Hepatocyte (in vitro differentiated cells): Measurements from ENCODE around the gene TMED4. TPM values are rescaled to one million over a fixed set of nuclear protein-coding genes. Genes with fewer than 3 reads are reported as not detected.

Source experiments
- DNase-seq: peaks from one replicate; pipeline ENCODE4 v3.0.0-alpha.2; 2016; ENCODE audit warnings: low spot score
- H2AFZ ChIP-seq: fragments of 200-600 bp; sonication (generic); 2 replicates; pipeline ENCODE4 v1.6.0; 2016; ENCODE audit warnings: antibody characterized with exemption, mild to moderate bottlenecking
- H3K27ac ChIP-seq: fragments of 200-600 bp; sonication (generic); 2 replicates; pipeline ENCODE4 v1.5.1; 2016; ENCODE audit warnings: mild to moderate bottlenecking
- H3K27me3 ChIP-seq: fragments of 200-600 bp; sonication (generic); 2 replicates; pipeline ENCODE4 v1.6.1; 2016
- H3K36me3 ChIP-seq: fragments of 200-600 bp; sonication (generic); replicated peaks from 2 replicates; pipeline ENCODE4 v1.5.1; 2016; ENCODE audit warnings: low read depth; ENCODE audit not compliant: insufficient read depth
- H3K4me1 ChIP-seq: fragments of 200-600 bp; sonication (generic); 2 replicates; pipeline ENCODE4 v1.5.1; 2016; ENCODE audit warnings: mild to moderate bottlenecking, moderate library complexity; ENCODE audit not compliant: insufficient read depth
- H3K4me2 ChIP-seq: fragments of 200-600 bp; sonication (generic); 2 replicates; pipeline ENCODE4 v1.6.0; 2016
- H3K4me3 ChIP-seq: fragments of 200-600 bp; sonication (generic); 2 replicates; pipeline ENCODE4 v1.5.1; 2016; ENCODE audit warnings: mild to moderate bottlenecking
- H3K79me2 ChIP-seq: fragments of 200-600 bp; sonication (generic); 2 replicates; pipeline ENCODE4 v1.6.0; 2017; ENCODE audit warnings: mild to moderate bottlenecking
- H3K9me2 ChIP-seq: fragments of 200-600 bp; sonication (generic); replicated peaks from 2 replicates; pipeline ENCODE4 v1.6.0; 2017; ENCODE audit warnings: mild to moderate bottlenecking; ENCODE audit not compliant: insufficient read depth
- H3K9me3 ChIP-seq: fragments of 200-600 bp; sonication (generic); 2 replicates; pipeline ENCODE4 v1.5.1; 2016; ENCODE audit warnings: low read depth, mild to moderate bottlenecking
- H4K20me1 ChIP-seq: fragments of 200-600 bp; sonication (generic); 2 replicates; pipeline ENCODE4 v1.6.0; 2016; ENCODE audit warnings: mild to moderate bottlenecking; ENCODE audit not compliant: insufficient read depth, poor library complexity, severe bottlenecking
- EZH2 ChIP-seq: fragments of 200-600 bp; sonication (generic); IDR thresholded peaks from 2 replicates; pipeline ENCODE4 v1.6.1; 2016; ENCODE audit warnings: antibody characterized with exemption, mild to moderate bottlenecking, borderline replicate concordance
- EZH2phosphoT487 ChIP-seq: fragments of 200-600 bp; sonication (generic); IDR thresholded peaks from one replicate; pipeline ENCODE4 v1.6.1; 2018; ENCODE audit warnings: antibody characterized with exemption, mild to moderate bottlenecking, low read depth, moderate library complexity; ENCODE audit not compliant: unreplicated experiment, severe bottlenecking
- WGBS: methylation state at CpG from one replicate; pipeline ENCODE4 v1.1.6; 2016; ENCODE audit warnings: low lambda C conversion rate; ENCODE audit errors: missing lambda C conversion rate; 5-methylcytosine and 5-hydroxymethylcytosine counted together
- polyA plus RNA-seq: library from polyadenylated mRNA; unstranded; fragments of >200 nt; fragmentation: Nextera tagmentation; extraction: Ambion mirVana; gene quantifications from 2 replicates; pipeline ENCODE4 v1.2.1, GENCODE V29; 2016
- total RNA-seq: library from RNA; depleted of rRNA; stranded (reverse); fragments of >200 nt; gene quantifications from 2 replicates; pipeline ENCODE4 v1.2.3, GENCODE V29; 2014
- TF ChIP-seq, protein P1 (sequence below): fragments of 200-600 bp; sonication (generic); IDR thresholded peaks from 2 replicates; pipeline ENCODE4 v1.5.1; 2016; ENCODE audit warnings: antibody characterized with exemption, mild to moderate bottlenecking; ENCODE audit not compliant: poor library complexity

TMED4 gene
- total and polyA plus RNA-seq, 2 experiments from 2014 or later: 94.3 to 245 TPM

DNA sequence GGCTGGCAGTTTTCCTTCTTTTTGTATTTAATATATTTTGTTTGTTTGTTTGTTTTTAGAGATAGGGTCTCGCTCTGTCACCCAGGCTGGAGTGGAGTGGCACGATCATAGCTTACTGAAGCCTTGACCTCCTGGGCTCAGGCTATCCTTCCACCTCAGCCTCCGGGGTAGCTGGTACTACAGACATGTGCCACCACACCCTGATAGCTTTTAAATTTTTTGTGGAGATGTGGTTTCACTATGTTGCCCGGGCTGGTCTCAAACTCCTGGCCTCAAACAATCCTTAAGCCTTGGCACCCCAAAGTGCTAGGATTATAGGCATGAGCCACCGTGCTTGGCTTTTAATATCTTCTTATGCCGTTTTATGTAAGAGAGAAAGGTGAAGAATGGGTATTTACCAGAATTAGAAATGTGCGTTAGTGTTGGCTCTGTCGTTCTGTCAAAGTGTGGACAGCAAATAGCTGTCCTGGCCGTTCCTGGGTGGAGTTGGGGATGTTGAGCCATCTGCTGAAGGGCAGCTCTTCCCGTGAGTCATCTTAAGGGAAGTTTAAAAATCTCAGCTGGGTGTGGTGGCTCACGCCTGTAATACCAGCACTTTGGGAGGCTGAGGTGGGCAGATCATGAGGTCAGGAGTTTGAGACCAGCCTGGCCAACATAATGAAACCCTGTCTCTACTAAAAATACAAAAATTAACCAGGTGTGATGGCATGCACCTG lies 39.2 kb upstream of the TMED4 start:
- no peak overlapping the region for H3K4me3 ChIP-seq
- H2AFZ ChIP-seq: no peak overlapping the region
- no peaks in the 10 kb centered on the region for H3K36me3 ChIP-seq
- no peaks in the 10 kb centered on the region for H3K9me2 ChIP-seq
- H3K27ac ChIP-seq: peak overlapping the region; percentile 97
- peaks cover 6% of the 10 kb centered on the region for H4K20me1 ChIP-seq
- TF ChIP-seq, protein P1, sequence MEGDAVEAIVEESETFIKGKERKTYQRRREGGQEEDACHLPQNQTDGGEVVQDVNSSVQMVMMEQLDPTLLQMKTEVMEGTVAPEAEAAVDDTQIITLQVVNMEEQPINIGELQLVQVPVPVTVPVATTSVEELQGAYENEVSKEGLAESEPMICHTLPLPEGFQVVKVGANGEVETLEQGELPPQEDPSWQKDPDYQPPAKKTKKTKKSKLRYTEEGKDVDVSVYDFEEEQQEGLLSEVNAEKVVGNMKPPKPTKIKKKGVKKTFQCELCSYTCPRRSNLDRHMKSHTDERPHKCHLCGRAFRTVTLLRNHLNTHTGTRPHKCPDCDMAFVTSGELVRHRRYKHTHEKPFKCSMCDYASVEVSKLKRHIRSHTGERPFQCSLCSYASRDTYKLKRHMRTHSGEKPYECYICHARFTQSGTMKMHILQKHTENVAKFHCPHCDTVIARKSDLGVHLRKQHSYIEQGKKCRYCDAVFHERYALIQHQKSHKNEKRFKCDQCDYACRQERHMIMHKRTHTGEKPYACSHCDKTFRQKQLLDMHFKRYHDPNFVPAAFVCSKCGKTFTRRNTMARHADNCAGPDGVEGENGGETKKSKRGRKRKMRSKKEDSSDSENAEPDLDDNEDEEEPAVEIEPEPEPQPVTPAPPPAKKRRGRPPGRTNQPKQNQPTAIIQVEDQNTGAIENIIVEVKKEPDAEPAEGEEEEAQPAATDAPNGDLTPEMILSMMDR: no peak
- TF ChIP-seq EZH2 (no peak), EZH2phosphoT487 (no peak)
- no peak for DNase-seq
- H3K27me3 ChIP-seq: no peaks in the 10 kb centered on the region
- no peak overlapping the region for H3K4me2 ChIP-seq
- H3K9me3 ChIP-seq: no peaks in the 10 kb centered on the region
- H3K4me1 ChIP-seq: peaks cover 25% of the 10 kb centered on the region
- 90% methylated on average over 11 of the region's 11 CpGs for WGBS
- H3K79me2 ChIP-seq: peaks cover 99% of the 10 kb centered on the region

DNA sequence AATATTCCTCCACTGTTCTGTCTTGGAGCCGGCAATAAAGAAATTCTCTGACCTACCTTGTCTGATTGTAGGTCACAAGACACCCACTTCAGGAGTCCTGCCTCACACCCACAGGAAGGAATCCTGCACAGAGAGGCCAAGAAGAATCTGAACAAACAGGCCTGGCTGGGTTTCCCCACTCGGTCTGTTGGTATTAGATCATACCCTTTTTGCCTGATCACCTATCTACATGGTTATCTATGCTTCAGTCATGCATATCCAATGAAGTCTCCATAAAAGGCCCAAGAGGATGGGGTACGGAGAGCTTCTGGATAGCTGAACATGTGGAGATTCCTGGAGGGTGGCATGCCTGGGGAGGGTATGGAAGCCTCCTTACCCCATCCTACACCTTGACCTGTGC lies 36.7 kb upstream of the TMED4 start:
- Histone ChIP-seq H3K79me2 (peaks cover 99% of the 10 kb centered on the region), H3K4me1 (peaks cover 41% of the 10 kb centered on the region), H2AFZ (no peak overlapping the region), H3K27ac (peak overlapping the region; percentile 97), H3K9me2 (no peaks in the 10 kb centered on the region), H3K4me3 (no peak overlapping the region), H3K27me3 (no peaks in the 10 kb centered on the region), H3K4me2 (peak overlapping the region; percentile 55), H3K36me3 (no peaks in the 10 kb centered on the region), H4K20me1 (peaks cover 4% of the 10 kb centered on the region), H3K9me3 (no peaks in the 10 kb centered on the region)
- TF ChIP-seq, protein P1: no peak
- TF ChIP-seq EZH2: no peak
- TF ChIP-seq EZH2phosphoT487: no peak
- 65% methylated on average over 3 of the region's 3 CpGs for WGBS
- peak; percentile 63 for DNase-seq

DNA sequence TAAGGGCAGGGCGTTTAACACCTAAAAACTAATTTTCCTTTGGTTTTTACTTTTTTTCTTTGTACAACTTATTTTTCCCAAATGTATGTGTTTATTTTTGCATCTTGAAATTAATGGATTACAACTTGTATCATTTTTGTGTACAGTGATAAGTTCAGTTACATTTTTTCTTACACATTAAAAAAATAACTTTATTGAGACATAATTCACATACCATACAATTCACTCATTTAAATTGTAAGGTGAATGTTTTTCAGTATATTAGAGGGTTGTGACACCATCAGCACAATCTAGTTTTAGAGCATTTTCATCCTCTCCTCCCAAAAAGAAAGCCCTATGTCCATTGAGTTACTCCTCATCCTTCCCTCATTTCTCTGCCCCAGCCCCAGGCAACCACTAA lies 36.0 kb upstream of the TMED4 start:
- Histone ChIP-seq H3K9me2 (no peaks in the 10 kb centered on the region), H2AFZ (no peak overlapping the region), H3K9me3 (no peaks in the 10 kb centered on the region), H3K4me1 (peaks cover 40% of the 10 kb centered on the region), H3K4me3 (no peak overlapping the region), H3K27me3 (no peaks in the 10 kb centered on the region), H3K79me2 (peaks cover 99% of the 10 kb centered on the region), H4K20me1 (no peaks in the 10 kb centered on the region), H3K27ac (peak overlapping the region; percentile 97), H3K4me2 (peak overlapping the region; percentile 55), H3K36me3 (no peaks in the 10 kb centered on the region)
- no peak for DNase-seq
- TF ChIP-seq, protein P1: no peak
- no peak for TF ChIP-seq EZH2
- no peak for TF ChIP-seq EZH2phosphoT487
- 97% methylated on average over 1 of the region's 1 CpG for WGBS
